ENCODE data around the gene TBC1D10A. TPM values are rescaled to one million over a fixed set of nuclear protein-coding genes. Genes with fewer than 3 reads are reported as not detected.

TBC1D10A gene
- total RNA-seq, 2 donors from 2014 or later: 32.0 to 41.2 TPM

DNA sequence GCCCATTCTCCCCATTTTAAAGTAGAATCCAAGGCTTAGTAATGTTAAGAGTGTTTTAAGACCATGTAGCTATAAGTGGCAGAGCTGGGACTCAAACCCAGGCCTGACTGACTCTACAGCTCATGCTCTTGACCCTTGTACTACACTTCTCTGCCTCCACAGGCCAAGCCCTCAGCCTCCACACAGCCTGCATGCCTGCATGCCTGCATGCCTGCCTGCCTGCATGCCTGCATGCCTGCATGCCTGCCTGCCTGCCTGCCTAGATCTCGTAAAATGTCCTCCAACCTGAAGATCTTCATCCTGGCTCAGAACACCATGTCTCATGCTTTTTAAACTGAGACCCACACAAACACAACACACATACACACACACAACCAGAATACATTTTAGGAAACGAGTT, 18.6 kb downstream of the TBC1D10A start:
- DNase-seq: no peak
- no peak for ATAC-seq
- intact Hi-C loops (cut with DNase I, micrococcal nuclease): no loop called here

DNA sequence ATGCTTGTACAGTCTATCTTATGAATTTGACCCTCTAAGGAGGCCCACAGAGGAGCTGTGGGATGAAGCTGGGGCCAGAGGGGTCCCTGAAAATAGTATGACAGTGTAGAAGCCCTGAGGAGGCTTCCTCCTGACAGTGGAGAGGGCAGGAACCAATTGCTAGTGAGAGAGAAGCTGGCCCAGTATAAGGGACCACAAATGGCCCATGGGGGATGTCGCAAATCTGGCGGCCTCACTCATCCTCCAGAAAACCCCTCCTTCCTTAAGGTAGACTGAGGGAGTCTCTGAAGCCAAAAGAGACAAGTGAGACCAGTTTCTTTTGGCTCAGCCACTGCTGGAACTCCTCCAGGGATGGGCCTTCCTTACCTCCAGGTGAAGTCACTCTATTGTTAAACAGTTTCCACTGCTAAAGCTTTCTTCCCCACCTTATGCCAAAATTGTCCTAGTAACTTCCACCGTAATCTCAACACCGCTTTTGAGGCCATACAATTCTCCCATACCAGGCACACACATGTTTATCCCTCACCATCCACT, 19.6 kb downstream of the TBC1D10A start:
- ATAC-seq (no peak), DNase-seq (no peak)
- intact Hi-C loops (cut with DNase I, micrococcal nuclease): no loop called here

DNA sequence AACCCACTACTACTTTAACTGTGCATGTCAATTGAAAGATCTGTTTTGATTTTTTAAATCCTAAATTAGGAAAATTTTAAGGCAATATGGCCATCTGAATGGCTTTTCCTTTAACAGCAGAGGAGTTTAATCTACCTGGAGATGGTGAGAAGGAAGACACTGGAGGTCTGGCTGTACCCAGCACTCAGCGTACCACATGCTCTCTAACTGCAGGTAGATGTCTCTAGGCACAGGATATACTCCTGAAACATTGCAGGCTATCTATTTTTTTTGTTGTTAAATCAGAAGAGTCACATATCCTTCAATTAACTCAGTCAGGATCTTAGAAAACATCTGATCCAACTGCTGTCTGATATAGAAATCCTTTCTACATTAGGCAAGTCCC, 20.1 kb downstream of the TBC1D10A start:
- DNase-seq: no peak

GRCh38 chr22:30305906-30306626, 20.7 kb downstream of the TBC1D10A start:
- ATAC-seq (peak; percentile 30), DNase-seq (no peak)
- intact Hi-C loops (cut with DNase I, micrococcal nuclease): no loop called here

More for the DNA sequence above, 20.1 kb downstream of the TBC1D10A start:
- intact Hi-C loops (cut with DNase I, micrococcal nuclease): no loop called here
- ATAC-seq: no peak

DNA sequence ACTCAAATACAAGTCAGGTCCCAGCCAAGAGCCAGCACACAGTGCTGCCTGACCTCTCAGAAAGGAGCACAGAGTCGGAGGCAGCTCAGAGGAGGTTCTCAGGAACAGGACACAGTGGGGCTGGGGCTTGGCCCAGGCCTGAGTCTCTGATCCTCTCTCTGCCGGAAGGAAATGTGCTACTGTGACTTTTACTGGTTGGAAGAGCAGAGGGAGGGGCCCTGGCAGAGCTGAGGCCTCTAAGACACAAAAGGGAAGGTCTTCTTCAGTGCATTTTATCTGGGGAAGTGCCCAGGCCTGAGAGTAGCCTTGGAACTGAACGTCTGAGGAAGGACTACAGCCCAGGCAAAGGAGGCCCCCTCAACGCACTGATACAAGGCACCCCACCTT, 21.2 kb downstream of the TBC1D10A start:
- DNase-seq (peak; percentile 69 to 74), ATAC-seq (peak; percentile 64)
- intact Hi-C loops (cut with DNase I, micrococcal nuclease): no loop called here

DNA sequence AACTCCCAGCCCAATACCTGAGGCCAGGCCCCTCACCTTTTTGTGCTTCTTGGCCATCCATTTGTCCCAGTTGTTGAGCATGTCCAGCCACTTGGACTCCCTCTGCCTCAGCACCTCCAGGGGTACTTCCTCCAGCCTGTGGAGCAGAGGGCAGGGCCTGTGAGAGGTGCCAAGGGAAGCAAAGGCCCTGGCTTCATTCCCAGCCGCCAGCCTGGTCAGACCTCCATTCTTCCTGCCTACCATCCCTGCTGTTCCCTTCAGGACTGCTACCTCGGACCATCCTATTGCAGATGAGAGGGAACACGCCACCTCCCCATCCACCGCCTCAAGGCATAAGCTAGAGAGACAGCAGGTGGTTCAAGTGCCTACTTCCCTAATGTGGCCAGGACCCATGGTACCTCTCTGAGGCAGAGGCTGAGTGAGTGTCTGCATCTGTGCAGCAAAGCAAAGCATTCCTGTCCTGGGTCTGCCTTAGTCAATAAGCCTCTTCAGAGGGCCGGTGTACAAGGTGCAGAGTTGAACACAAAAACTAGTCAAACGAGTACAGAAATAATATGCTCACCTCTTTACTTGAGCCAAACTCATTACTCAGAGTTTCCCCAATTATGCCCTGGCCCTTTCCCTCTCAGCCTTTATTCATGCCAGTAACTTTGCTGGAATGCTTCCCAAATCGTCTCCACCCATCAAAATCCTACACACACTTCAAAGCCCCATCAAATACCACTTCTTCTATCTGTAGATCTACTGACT, 22.1 kb downstream of the TBC1D10A start:
- DNase-seq: peak; percentile 60 to 65
- peak; percentile 44 for ATAC-seq
- intact Hi-C loops (cut with DNase I, micrococcal nuclease): no loop called here

DNA sequence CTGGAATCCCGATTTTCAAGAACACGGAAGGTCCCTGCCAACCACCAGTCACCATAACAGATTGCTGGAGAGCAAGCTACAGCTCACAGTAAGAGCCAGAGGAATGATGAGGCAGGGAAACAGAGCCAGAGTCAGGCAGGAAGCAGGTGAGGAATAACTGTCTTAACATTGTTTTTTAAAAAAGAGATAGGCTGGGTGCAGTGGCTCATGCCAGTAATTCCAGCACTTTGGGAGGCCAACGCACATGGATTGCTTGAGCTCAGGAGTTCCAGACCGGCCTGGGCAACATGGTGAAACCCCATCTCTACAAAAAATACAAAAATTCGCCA, 24.0 kb downstream of the TBC1D10A start:
- DNase-seq (no peak), ATAC-seq (no peak)
- intact Hi-C loops (cut with DNase I, micrococcal nuclease): no loop called here

DNA sequence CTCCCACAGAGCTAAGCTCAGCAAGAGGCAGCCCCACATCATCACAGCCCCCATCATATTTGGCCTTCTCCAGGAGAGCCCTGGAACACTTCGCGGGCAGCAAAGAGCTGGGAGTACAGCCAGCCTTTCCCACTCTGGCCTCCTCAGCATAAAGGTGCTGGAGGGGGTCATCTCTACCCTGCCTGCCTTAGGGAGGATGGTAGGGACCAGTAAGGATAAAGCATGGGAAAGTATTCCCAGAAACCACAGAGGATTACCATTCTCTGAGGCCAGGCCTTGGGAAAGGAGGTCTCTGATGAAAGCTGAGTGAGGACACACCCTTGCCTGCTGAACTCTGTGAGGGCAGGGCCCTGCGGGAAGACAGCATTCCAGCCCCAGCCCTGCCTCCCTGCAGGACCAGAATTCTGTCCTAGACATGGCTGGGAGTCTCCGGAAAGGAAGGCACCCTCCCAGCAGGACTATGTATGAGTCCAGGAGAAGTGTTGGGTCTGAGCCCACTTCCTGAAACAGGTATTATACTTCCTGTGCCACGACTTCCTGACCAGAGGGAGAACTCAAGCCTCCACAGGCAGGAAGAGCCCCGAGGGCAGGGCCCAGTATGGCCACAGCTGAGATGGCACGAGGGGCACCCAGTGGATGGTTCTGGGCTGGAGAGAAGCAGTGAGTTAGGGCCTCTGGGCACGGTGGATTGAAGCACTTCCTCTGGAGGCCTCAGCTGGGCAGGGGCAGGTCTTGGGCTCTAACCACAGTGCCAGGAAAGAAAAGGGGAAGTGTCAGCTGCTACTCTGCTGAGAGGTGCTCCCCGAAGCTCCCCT, 24.5 kb downstream of the TBC1D10A start:
- ATAC-seq: peak; percentile 61

GRCh38 chr22:30299322-30299721, 27.4 kb downstream of the TBC1D10A start:
- DNase-seq: no peak
- ATAC-seq: no peak
- intact Hi-C loops (cut with DNase I, micrococcal nuclease): no loop called here

More for the DNA sequence above, 24.5 kb downstream of the TBC1D10A start:
- intact Hi-C loops (cut with DNase I, micrococcal nuclease): no loop called here
- DNase-seq: peak; percentile 55 to 68

GRCh38 chr22:30297991-30298701, 28.6 kb downstream of the TBC1D10A start:
- peak in 1 of 2 donors; percentile 60 for DNase-seq
- intact Hi-C loops (cut with DNase I, micrococcal nuclease): no loop called here
- peak; percentile 79 for ATAC-seq

DNA sequence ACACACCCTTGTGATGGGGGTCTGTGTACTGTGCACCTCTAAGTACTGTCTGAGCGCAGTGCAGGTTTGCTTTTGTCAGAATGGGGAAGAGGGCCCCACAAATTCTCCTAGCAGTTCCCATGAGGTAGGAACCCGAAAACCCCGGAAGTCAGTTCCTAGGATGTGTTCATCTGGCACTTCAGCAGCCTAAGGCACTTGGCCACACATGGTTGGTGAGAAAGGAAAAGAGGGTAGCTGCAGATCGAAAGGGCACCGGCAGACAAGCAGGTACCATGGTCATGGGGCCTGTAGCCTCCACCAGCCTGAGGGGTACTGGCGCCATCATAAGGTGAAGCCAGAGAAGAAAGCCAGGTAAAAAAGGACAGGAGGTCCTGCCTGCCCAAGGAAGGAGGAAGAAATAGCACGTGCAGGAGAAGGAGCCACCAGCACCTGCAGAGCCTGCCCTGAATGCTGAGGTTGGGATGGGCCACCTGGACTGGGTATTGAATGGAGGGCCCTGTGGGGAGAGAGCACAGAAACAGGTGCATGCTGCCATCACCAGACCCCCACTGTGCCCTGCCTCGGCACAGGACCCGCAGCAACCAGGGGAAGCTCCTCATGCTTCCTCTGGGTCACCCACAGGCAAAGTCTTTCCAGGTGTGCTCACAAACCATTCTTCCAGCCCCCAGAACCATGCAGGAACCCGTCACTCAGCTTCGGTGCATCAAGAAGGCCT, 29.3 kb downstream of the TBC1D10A start:
- no peak for DNase-seq
- no peak for ATAC-seq
- intact Hi-C loops (cut with DNase I, micrococcal nuclease): no loop called here

DNA sequence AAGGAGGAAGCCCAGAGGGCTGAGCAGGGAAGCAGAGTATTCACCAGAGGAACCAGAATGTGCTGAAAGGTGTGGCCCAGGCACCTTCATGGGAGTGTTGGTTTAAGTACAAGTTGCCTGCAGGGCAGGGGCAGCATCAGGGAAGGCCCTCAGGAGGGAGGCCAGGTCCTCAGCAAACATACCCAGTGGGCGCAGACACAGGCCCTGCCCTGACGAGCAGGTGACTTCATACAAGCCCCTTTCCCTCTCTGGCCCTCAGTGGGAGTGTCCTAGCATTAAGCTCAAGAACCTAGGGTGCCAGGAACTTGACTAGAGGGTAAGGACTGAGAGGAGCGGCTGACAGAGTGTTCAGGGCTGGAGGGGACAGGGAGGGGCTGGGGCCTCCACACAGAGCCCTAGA, 29.9 kb downstream of the TBC1D10A start:
- intact Hi-C loops (cut with DNase I, micrococcal nuclease): no loop called here
- DNase-seq (no peak), ATAC-seq (no peak)

- DNase-seq: no peak
These were observed 30.4 kb downstream of the TBC1D10A start for GRCh38 chr22:30296324-30296723.

DNA sequence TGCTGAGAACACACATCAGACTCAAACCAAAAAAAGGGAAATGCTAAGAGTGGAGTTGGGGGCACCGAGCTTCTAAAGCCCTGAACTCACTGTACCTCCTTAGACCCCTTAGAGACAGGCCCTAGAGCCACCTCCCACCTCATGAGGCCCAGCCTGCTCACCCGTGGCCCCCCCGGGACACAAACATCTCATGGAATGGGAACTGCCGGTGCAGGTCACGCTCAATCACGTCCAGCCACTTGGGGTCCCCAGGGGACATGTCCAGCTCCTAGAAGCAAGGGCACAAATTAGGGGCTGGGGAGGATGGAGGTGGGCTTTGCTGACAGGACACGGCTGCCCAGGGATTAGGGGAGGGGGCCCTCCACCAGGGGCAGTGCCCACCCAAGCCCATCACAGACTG, 31.2 kb downstream of the TBC1D10A start:
- intact Hi-C loops (cut with DNase I, micrococcal nuclease): no loop called here
- DNase-seq: no peak
- no peak for ATAC-seq

More at GRCh38 chr22:30296324-30296723, 30.4 kb downstream of the TBC1D10A start:
- intact Hi-C loops (cut with DNase I, micrococcal nuclease): no loop called here
- ATAC-seq: no peak

- no peak for ATAC-seq
- DNase-seq: no peak
- intact Hi-C loops (cut with DNase I, micrococcal nuclease): no loop called here
These were observed 31.9 kb downstream of the TBC1D10A start for GRCh38 chr22:30294830-30295229.

- intact Hi-C loops (cut with DNase I, micrococcal nuclease): no loop called here
- no peak for ATAC-seq
- no peak for DNase-seq
These were observed 32.7 kb downstream of the TBC1D10A start for GRCh38 chr22:30294066-30294465.

- no peak for ATAC-seq
- DNase-seq: no peak
- intact Hi-C loops (cut with DNase I, micrococcal nuclease): no loop called here
These were observed 33.7 kb downstream of the TBC1D10A start for GRCh38 chr22:30293026-30293425.
